ENCODE results near the gene CDK11B.

The CDK11B gene

DNA sequence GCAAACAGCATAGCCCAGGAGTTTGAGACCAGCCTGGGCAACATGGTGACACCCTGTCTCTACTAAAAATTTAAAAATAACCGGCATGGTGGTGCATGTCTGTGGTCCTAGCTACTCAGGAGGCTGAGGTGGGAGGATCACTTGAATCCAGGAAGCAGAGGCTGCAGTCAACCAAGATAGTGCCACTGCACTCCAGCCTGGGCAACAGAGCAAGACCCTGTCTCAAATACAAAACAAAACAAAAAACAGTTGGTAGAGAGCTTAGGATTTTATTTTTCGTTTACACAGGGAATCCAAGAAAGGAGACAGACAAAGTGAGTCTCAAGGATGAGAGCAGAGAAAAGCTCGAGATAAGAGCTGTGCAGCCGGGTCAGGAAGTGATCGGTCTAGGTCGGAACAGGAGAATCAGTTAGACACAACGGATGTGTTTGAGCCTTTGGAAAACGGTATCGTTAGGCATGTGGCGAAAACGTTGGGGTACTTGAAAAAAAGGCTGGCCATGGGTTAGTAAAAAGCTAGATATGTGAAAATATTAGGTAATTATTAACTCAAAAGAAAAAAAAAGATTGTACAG lies 45.2 kb downstream of the CDK11B start:
- peak overlapping the region; percentile 0; the same call in 1 of the 2 replicates for H3K4me3 ChIP-seq (ENCODE audit: low read depth, low read length)
- DNase-seq (ENCODE audit: low read depth, low spot score), result no peak
- ChIA-PET POLR2A (interaction anchor here (0.7 kb wide), 1 partner anchor 493 kb away, joined by 3 read pairs; no protein-coding TSS in a partner anchor), CTCF (interaction anchor here (1.0 to 1.5 kb wide), 4 partner anchors 9 to 37 kb away, joined by 3 to 4 read pairs (median 3); no protein-coding TSS in a partner anchor)
- TF ChIP-seq, protein P1, sequence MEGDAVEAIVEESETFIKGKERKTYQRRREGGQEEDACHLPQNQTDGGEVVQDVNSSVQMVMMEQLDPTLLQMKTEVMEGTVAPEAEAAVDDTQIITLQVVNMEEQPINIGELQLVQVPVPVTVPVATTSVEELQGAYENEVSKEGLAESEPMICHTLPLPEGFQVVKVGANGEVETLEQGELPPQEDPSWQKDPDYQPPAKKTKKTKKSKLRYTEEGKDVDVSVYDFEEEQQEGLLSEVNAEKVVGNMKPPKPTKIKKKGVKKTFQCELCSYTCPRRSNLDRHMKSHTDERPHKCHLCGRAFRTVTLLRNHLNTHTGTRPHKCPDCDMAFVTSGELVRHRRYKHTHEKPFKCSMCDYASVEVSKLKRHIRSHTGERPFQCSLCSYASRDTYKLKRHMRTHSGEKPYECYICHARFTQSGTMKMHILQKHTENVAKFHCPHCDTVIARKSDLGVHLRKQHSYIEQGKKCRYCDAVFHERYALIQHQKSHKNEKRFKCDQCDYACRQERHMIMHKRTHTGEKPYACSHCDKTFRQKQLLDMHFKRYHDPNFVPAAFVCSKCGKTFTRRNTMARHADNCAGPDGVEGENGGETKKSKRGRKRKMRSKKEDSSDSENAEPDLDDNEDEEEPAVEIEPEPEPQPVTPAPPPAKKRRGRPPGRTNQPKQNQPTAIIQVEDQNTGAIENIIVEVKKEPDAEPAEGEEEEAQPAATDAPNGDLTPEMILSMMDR (IDR thresholded peaks at IDR 0.05; ENCODE audit: insufficient read depth, low read length, missing control alignments), result no peak

DNA sequence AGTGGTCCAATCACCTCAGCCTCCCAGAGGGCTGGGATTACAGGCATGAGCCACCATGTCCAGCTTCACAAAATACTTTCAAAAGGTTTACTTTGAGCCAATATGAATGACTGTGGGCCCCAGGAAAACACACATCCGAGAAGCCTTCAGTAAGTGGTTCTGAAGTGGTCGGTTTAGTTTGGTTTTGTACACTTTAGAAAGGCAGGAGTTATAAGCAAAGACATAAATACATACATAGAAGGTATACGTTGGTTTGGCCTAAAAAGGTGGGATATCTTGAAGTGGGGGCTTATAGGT lies 46.8 kb downstream of the CDK11B start:
- POLR2A ChIA-PET, result no interaction called here
- TF ChIP-seq, protein P1 (IDR thresholded peaks at IDR 0.05; ENCODE audit: insufficient read depth, low read length, missing control alignments), result no peak

DNA sequence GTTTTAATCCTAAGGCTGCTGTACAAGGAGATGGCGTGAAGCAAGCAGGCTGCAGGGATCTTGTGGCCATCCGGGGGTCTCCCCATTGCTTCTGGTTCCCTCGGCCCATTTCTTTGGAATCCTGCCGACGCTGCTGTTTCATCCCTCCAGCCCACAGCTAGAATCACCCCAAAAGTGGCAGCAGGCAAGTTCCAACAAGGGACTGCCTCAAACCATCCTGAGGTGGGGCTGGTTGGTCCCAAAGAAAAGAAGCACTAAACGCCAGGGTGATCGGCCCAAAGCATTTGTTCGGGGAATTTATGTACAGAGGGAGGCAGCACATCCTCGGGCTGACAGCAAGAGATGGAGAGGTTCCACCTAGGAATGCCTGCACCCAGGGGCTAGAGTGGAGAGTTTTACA lies 48.0 kb downstream of the CDK11B start:
- POLR2A ChIA-PET, result no interaction called here
- CTCF ChIA-PET, result no interaction called here
- H3K4me3 ChIP-seq (ENCODE audit: low read depth, low read length), result no peak overlapping the region
- DNase-seq (ENCODE audit: low read depth, low spot score), result no peak
- TF ChIP-seq, protein P1 (IDR thresholded peaks at IDR 0.05; ENCODE audit: insufficient read depth, low read length, missing control alignments), result no peak

More for the DNA sequence above, 46.8 kb downstream of the CDK11B start:
- no peak for DNase-seq (ENCODE audit: low read depth, low spot score)
- CTCF ChIA-PET, result no interaction called here
- no peak overlapping the region for H3K4me3 ChIP-seq (ENCODE audit: low read depth, low read length)

DNA sequence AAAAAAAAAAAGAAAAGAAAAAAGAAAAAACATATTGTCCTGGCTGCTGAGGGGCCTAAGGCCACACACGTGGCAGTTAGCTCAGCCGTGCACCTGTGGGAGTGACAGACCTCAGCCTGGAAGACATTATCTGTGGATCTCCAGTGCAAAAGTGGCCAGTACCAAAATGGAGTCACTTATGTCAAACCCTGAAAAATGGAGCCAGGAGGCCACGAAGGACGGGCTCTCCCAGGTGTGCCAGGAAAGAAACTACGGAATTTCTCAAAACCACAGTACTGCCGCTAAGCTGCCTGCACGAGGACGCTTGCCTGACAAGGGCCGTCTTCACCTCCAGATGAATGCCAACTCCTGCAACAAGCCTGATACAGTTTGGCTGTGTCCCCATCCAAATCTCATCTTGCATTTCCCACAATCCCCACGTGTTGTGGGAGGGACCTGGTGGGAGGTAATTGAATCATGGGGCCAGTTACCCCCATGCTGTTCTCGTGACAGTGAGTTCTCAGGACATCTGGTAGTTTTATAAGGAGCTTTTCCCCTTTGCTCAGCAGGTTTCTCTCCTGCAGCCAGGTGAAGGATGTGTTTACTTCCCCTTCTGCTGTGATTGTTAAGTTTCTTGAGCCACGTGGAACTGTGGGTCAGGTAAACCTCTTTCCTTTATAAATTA lies 48.9 kb downstream of the CDK11B start:
- POLR2A ChIA-PET, result no interaction called here
- TF ChIP-seq, protein P1 (IDR thresholded peaks at IDR 0.05; ENCODE audit: insufficient read depth, low read length, missing control alignments), result no peak
- no peak for DNase-seq (ENCODE audit: low read depth, low spot score)
- H3K4me3 ChIP-seq (ENCODE audit: low read depth, low read length), result no peak overlapping the region
- CTCF ChIA-PET, result interaction anchor here (0.8 kb wide), 1 partner anchor 50 kb away, joined by 3 read pairs; no protein-coding TSS in a partner anchor

DNA sequence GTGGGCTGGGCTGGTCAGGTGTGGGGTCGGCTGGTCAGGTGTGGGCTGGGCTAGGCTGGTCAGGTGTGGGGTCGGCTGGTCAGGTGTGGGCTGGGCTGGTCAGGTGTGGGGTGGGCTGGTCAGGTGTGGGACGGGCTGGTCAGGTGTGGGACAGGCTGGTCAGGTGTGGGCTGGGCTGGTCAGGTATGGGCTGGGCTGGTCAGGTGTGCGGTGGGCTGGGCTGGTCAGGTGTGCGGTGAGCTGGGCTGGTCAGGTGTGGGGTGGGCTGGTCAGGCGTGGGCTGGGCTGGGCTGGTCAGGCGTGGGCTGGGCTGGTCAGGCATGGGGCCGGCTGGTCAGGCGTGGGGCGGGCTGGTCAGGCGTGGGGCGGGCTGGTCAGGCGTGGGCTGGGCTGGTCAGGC lies 52.6 kb downstream of the CDK11B start:
- DNase-seq (ENCODE audit: low read depth, low spot score), result no peak
- CTCF ChIA-PET, result no interaction called here
- TF ChIP-seq, protein P1 (IDR thresholded peaks at IDR 0.05; ENCODE audit: insufficient read depth, low read length, missing control alignments), result no peak
- no peak overlapping the region for H3K4me3 ChIP-seq (ENCODE audit: low read depth, low read length)
- POLR2A ChIA-PET, result interaction anchor here (1.2 kb wide), 1 partner anchor 9 kb away, joined by 3 read pairs; the partner anchor contains the start of gene MIB2

DNA sequence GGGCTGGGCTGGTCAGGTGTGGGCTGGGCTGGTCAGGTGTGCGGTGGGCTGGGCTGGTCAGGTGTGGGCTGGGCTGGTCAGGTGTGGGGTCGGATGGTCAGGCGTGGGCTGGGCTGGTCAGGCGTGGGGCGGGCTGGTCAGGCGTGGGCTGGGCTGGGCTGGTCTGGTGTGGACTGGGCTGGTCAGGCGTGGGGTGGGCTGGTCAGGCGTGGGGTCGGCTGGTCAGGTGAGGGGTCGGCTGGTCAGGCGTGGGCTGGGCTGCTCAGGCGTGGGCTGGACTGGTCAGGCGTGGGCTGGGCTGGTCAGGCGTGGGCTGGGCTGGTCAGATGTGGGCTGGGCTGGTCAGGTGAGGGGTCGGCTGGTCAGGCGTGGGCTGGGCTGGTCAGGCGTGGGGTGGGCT lies 53.1 kb downstream of the CDK11B start:
- no peak overlapping the region for H3K4me3 ChIP-seq (ENCODE audit: low read depth, low read length)
- DNase-seq (ENCODE audit: low read depth, low spot score), result no peak
- ChIA-PET POLR2A (no interaction called here), CTCF (no interaction called here)
- TF ChIP-seq, protein P1 (IDR thresholded peaks at IDR 0.05; ENCODE audit: insufficient read depth, low read length, missing control alignments), result no peak

All from AG04449 (cell line).